Gastroesophageal sphincter (tissue), 3 donors: Measurements from ENCODE around the gene C1orf198.

Experiments used
- POLR2A ChIP-seq, 2 donors: fragments of 450-650 bp; IDR thresholded peaks; one replicate each; pipeline ENCODE4 v1.6.1; 2017; ENCODE audit warnings: antibody characterized with exemption in 2 of 2, mild to moderate bottlenecking in 2 of 2, moderate library complexity in 1 of 2
- TF ChIP-seq, protein P1 (sequence below), 4 experiments: fragments of 200-600 bp in 2 of 4; fragments of 450-650 bp in 2 of 4; sonication (generic) in 1 of 4; IDR thresholded peaks; one replicate each; pipeline ENCODE4 v1.5.1; 2017 to 2019; ENCODE audit warnings: antibody characterized with exemption in 4 of 4, mild to moderate bottlenecking in 2 of 4, moderate library complexity in 2 of 4

GRCh38 chr1:230853731-230854130 is 14.6 kb downstream of the C1orf198 start:
- TF ChIP-seq, protein P1, sequence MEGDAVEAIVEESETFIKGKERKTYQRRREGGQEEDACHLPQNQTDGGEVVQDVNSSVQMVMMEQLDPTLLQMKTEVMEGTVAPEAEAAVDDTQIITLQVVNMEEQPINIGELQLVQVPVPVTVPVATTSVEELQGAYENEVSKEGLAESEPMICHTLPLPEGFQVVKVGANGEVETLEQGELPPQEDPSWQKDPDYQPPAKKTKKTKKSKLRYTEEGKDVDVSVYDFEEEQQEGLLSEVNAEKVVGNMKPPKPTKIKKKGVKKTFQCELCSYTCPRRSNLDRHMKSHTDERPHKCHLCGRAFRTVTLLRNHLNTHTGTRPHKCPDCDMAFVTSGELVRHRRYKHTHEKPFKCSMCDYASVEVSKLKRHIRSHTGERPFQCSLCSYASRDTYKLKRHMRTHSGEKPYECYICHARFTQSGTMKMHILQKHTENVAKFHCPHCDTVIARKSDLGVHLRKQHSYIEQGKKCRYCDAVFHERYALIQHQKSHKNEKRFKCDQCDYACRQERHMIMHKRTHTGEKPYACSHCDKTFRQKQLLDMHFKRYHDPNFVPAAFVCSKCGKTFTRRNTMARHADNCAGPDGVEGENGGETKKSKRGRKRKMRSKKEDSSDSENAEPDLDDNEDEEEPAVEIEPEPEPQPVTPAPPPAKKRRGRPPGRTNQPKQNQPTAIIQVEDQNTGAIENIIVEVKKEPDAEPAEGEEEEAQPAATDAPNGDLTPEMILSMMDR (IDR thresholded peaks at IDR 0.05): no peak
- TF ChIP-seq POLR2A (IDR thresholded peaks at IDR 0.05): no peak
